Stimulated activated CD4-positive, alpha-beta T cell treated with anti-CD3 and anti-CD28 coated beads, Interleukin-12 subunit alpha, Interleukin-12 subunit beta, amount 100 ng/mL, for 24 hours (primary cell): ENCODE measurements around the gene PUS3.
"Not testable (repeated sequence)": the region's sequence is repeated elsewhere in the genome, so short reads cannot be mapped to it uniquely, and the experiment has no call there.

Experiments used
- DNase-seq, 2 experiments: peaks; one replicate each; pipeline ENCODE4 v3.0.0-alpha.2; 2020; ENCODE audit warnings: low read depth in 2 of 2

The PUS3 gene

DNA sequence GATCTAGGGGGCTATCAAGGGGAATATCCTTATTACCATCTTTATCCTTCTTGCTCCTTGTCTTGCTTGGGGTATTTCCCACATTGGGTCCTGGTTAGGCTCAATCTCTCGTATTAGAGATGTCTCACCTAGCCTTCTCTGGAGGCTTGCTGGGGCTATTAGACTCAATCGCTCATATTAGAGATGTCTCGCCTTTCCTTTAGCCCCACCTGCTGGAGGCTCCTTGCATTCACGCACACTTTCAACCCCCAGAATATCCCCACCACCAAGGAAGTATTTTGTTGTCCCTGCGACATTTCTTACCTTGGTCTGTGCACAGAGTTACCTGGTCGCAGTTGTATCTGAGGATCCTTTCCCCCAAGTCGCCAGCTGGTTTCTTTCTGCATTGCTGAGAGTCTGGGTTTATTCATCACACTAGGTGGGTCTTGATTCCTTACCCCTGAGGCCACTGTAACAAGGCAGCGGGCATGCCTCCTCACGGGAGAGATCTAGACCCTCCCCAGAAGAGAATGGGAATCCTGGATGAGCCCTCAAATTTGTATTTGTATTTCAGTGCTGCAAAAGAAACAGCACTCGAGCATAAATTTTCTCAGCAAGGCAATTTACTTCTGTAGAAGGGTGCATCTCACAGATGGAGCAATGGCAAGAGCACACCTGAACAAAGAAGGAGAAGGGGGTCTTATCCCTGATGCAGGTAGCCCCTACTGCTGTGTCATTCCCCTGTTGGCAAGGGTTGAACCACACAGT is 31.4 kb downstream of the PUS3 start:
- DNase-seq, result peak in 1 of 2 experiments; percentile 11

DNA sequence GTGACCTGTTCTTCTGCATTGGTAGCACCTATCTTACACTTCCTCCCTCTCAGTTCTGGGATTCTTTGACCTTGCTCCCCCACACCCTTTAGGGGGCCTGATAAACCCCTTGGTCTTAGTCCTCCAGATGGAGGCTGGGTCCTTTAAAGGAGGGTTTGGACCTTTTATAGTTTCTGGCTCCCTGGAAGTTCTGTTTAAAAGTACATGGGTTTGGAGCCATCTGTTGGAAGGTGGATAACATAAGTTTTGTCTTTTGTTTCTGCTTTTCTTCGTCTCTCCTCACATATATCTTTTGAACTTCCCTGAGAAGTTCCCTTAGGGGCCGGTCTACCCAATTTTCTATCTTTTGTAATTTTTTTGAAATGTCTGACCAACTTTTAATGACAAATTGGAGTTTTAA is 33.5 kb downstream of the PUS3 start:
- no peak for DNase-seq

DNA sequence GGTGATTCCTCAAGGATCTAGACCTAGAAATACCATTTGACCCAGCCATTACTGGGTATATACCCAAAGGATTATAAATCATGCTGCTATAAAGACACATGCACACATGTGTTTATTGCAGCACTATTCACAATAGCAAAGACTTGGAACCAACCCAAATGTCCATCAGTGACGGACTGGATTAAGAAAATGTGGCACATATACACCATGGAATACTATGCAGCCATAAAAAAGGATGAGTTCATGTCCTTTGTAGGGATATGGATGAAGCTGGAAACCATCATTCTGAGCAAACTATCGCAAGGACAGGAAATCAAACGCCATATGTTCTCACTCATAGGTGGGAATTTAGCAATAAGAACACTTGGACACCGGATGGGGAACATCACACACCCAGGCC is 37.7 kb downstream of the PUS3 start:
- not testable (repeated sequence) for DNase-seq

DNA sequence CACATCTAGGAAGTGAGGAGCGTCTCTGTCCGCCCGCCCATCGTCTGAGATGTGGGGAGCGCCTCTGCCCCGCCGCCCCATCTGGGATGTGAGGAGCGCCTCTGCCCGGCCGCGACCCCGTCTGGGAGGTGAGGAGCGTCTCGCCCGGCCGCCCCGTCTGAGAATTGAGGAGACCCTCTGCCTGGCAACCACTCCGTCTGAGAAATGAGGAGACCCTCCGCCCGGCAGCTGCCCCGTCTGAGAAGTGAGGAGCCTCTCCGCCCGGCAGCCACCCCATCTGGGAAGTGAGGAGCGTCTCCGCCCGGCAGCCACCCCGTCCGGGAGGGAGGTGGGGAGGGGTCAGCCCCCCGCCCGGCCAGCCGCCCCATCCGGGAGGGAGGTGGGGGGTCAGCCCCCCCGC is 40.2 kb downstream of the PUS3 start:
- DNase-seq, result not testable (repeated sequence)

DNA sequence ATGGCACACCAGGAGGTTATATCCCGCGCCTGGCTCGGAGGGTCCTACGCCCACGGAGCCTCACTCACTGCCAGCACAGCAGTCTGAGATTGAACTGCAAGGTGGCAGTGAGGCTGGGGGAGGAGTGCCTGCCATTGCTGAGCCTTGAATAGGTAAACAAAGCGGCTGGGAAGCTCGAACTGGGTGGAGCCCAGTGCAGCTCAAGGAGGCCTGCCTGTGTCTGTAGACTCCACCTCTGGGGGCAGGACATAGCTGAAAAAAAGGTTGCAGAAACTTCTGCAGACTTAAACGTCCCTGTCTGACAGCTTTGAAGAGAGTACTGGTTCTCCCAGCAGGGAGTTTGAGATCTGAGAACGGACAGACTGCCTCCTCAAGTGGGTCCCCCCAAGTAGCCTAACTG is 45.3 kb downstream of the PUS3 start:
- DNase-seq, result not testable (repeated sequence)

DNA sequence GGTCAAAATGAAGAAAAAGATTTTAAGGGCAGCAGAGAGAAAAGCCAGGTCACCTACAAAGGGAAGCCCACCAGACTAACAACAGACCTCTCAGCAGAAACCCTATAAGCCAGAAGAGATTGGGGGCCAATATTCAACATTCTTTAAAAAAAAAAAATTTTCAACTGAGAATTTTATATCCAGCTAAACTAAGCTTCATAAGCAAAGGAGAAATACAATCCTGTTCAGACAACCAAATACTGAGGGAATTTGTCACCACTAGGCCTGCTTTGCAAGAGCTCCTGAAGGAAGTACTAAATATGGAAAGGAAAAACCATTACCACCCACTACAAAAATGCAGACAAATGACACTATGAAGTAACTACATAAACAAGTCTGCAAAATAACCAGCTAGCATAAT is 56.8 kb downstream of the PUS3 start:
- DNase-seq, result no peak
